SKM-1 (cell line): ENCODE measurements around the gene MTUS2.
"Not testable (repeated sequence)": the region's sequence is repeated elsewhere in the genome, so short reads cannot be mapped to it uniquely, and the experiment has no call there.

Experiments used
- DNase-seq: peaks from one replicate; lab custom pipeline; 2025; ENCODE audit not compliant: unreplicated experiment; lab: John Stamatoyannopoulos, UW

Gene MTUS2

GRCh38 chr13:29382021-29382420 lies 561.9 kb downstream of the MTUS2 start:
- DNase-seq: no peak

GRCh38 chr13:29383476-29383875 lies 563.3 kb downstream of the MTUS2 start:
- no peak for DNase-seq

GRCh38 chr13:29384466-29384865 lies 564.3 kb downstream of the MTUS2 start:
- DNase-seq: no peak

GRCh38 chr13:29384871-29385270 lies 564.7 kb downstream of the MTUS2 start:
- DNase-seq: no peak

GRCh38 chr13:29386246-29386645 lies 566.1 kb downstream of the MTUS2 start:
- no peak for DNase-seq

- not testable (repeated sequence) for DNase-seq
Observed at GRCh38 chr13:29390598-29390997, 570.5 kb downstream of the MTUS2 start.

GRCh38 chr13:29396446-29396845 lies 576.3 kb downstream of the MTUS2 start:
- DNase-seq: no peak

- no peak for DNase-seq
Observed at GRCh38 chr13:29397265-29397664, 577.1 kb downstream of the MTUS2 start.

GRCh38 chr13:29402166-29402636 lies 582.1 kb downstream of the MTUS2 start:
- DNase-seq: no peak

GRCh38 chr13:29405401-29405800 lies 585.3 kb downstream of the MTUS2 start:
- no peak for DNase-seq

GRCh38 chr13:29411481-29411880 lies 591.3 kb downstream of the MTUS2 start:
- no peak for DNase-seq

GRCh38 chr13:29418026-29418425 lies 597.9 kb downstream of the MTUS2 start:
- DNase-seq: no peak

GRCh38 chr13:29421118-29421517 lies 601.0 kb downstream of the MTUS2 start:
- DNase-seq: no peak

GRCh38 chr13:29422015-29422414 lies 601.9 kb downstream of the MTUS2 start:
- DNase-seq: no peak

- no peak for DNase-seq
Observed at GRCh38 chr13:29423050-29423449, 602.9 kb downstream of the MTUS2 start.

- no peak for DNase-seq
Observed at GRCh38 chr13:29427937-29428309, 607.8 kb downstream of the MTUS2 start.

- DNase-seq: no peak
Observed at GRCh38 chr13:29428310-29429181, 608.4 kb downstream of the MTUS2 start.

- no peak for DNase-seq
Observed at GRCh38 chr13:29429286-29429900, 609.3 kb downstream of the MTUS2 start.

GRCh38 chr13:29434217-29434945 lies 614.2 kb downstream of the MTUS2 start:
- DNase-seq: no peak

- DNase-seq: no peak
Observed at GRCh38 chr13:29435125-29435911, 615.2 kb downstream of the MTUS2 start.

- no peak for DNase-seq
Observed at GRCh38 chr13:29436291-29436690, 616.2 kb downstream of the MTUS2 start.
